ENCODE measurements around the gene ADAMTS10.
A peak's percentile ranks its signal among the peaks of the same experiment; 100 is the strongest.
"Not testable (repeated sequence)": the region's sequence is repeated elsewhere in the genome, so short reads cannot be mapped to it uniquely, and the experiment has no call there.

Gene ADAMTS10

DNA sequence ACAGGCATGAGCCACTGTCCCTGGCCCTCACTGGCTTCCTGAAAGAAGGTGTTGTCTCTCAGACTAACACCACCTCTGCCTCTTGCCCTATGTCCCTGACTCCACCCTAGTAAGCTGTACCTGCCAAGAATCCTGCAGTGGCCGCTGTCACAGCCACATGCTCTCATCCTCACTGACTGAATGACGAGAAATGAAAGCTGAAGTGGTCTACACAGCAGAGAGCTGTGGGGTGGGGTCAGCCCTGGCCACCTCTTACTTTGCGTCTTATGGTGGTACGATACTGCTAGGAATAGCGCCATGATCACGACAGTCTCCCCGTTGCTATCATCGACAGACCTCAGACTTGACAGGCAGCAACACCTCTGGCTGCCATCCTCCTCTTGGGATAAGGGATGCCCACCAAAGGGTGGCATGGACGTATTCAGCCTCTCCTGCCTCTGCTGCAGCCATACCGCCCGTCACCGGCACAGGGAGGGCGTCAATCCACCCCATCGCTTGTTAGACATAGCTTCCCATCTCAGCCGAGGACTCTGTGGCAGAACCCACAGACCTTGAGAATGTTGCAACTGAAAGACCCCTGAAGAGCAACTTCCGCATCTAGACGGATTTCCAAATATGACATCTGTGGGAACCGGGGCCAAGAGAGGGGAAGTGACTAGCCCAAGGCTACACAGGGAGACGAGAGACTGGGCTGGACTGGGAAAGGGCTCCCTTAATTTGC lies 34.1 kb downstream of the ADAMTS10 start:
- no peak for DNase-seq (ENCODE audit: low read depth)
- in situ Hi-C loops (cut with HindIII; ENCODE audit: low sequenced_read_pairs): no loop called here
- TF ChIP-seq CTCF (IDR thresholded peaks at IDR 0.05; ENCODE audit: low read depth, low read length, missing control alignments): no peak
- no peak overlapping the region for H3K4me3 ChIP-seq (ENCODE audit: low read depth, low read length)

DNA sequence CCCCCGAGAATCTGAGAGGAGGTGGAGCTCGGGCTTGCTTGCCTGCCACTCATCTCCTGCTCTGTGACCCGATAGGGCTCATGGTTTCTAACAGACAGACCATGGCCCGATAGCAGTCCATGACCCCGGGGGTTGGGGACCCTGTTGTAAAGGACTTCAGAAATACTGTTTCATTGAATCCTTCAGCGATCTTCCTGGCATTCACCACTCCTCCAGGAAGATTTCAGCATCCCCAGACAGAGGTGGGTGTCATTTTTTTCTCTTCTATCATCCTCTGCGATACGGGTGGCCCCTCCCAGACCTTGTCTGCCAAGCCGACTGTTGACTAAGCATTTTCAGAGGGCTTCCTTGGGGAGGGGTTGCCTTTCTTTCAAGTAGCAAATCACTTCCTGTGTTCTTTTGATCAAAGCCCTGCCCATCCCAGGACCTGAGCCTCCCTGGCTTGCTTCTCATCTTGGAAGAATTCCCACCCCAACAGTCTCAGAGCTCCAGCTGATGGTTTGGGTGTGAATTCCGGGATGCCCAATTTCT lies 35.0 kb downstream of the ADAMTS10 start:
- no peak for TF ChIP-seq CTCF (IDR thresholded peaks at IDR 0.05; ENCODE audit: low read depth, low read length, missing control alignments)
- no peak overlapping the region for H3K4me3 ChIP-seq (ENCODE audit: low read depth, low read length)
- no peak for DNase-seq (ENCODE audit: low read depth)
- in situ Hi-C loops (cut with HindIII; ENCODE audit: low sequenced_read_pairs): no loop called here

DNA sequence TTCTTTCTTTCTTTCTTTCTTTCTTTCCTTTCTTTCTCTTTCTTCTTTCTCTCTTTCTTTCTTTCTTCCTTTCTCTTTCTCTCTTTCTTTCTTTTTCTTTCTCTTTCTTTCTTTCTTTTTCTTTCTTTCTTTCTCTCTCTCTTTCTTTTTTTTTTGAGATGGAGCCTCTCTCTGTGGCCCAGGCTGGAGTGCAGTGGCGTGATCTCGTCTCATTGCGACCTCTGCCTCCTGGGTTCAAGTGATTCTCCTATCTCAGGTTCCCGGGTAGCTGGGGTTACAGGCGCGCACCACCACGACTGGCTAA lies 35.9 kb downstream of the ADAMTS10 start:
- DNase-seq (ENCODE audit: low read depth); in situ Hi-C loops (cut with HindIII; ENCODE audit: low sequenced_read_pairs); H3K4me3 ChIP-seq (ENCODE audit: low read depth, low read length): not testable (repeated sequence)

GRCh38 chr19:8573316-8573715 lies 37.2 kb downstream of the ADAMTS10 start:
- H3K4me3 ChIP-seq (ENCODE audit: low read depth, low read length): no peak overlapping the region
- DNase-seq (ENCODE audit: low read depth): no peak
- TF ChIP-seq CTCF (IDR thresholded peaks at IDR 0.05; ENCODE audit: low read depth, low read length, missing control alignments): no peak
- in situ Hi-C loops (cut with HindIII; ENCODE audit: low sequenced_read_pairs): no loop called here

GRCh38 chr19:8571006-8571411 lies 39.5 kb downstream of the ADAMTS10 start:
- no peak for TF ChIP-seq CTCF (IDR thresholded peaks at IDR 0.05; ENCODE audit: low read depth, low read length, missing control alignments)
- in situ Hi-C loops (cut with HindIII; ENCODE audit: low sequenced_read_pairs): no loop called here
- no peak for DNase-seq (ENCODE audit: low read depth)
- no peak overlapping the region for H3K4me3 ChIP-seq (ENCODE audit: low read depth, low read length)

DNA sequence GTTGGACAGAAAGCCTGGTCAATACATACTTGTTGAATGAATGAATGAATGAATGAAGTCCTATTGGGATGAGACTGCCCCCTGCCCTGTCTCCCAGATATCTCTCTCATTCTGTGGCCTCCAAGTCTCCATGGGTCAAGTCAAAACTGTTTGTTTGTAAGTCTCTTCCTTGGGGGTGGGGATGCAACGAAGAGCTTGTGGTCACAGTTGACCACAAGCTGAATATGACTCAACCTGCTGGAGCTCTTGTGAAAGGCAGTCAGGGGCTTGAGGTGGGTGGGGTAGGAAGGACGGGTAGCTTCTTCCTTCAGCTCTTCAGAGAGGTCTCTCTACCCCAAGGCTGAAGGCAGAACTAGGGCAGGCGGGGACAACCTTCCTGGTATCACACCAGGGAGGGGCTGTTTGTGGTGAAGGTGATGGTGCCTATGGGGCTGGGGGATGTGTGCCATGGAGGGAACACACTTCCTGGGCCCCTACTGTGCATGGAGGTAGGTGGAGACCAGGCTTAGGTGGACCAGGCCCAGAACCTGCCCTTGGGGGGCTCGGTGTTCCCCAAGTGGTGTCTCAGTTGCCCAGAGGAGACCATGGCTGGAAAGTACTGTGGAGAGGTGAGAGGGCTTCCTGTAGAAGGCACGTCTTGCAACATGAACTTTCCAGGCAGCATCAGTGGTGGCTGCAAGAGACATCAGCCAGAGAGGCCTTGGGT lies 41.3 kb downstream of the ADAMTS10 start:
- peak; percentile 85 for DNase-seq (ENCODE audit: low read depth)
- TF ChIP-seq CTCF (IDR thresholded peaks at IDR 0.05; ENCODE audit: low read depth, low read length, missing control alignments): no peak
- in situ Hi-C loops (cut with HindIII; ENCODE audit: low sequenced_read_pairs): no loop called here
- H3K4me3 ChIP-seq (ENCODE audit: low read depth, low read length): no peak overlapping the region

DNA sequence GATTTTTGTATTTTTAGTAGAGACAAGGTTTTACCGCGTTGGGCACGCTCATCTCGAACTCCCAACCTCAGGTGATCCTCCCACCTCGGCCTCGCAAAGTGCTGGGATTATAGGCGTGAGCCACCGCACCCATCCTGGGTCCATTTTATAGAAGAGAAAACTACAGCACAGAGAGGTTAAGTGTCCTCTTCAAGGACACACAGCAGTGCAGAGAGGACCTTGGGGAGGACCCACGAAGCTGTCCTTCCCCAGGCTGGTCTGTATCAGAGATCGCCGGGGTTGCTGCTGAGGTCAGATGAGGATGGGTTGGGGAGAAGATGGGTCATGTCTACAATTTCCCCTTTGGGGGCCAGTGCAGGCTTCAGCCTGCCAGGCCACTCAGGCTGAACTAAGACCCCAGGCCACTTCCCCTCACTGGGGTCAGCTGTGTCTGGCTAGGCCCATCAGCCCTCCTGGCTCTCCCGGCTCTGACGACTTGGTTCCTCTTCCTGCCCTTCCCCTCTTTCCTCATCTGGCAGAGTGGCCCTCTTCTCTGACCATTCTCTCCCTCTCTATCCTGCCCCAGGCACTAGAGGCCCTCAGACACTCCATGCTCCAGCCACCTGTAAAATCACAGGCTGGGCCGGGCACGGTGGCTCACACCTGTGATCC lies 42.9 kb downstream of the ADAMTS10 start:
- no peak for TF ChIP-seq CTCF (IDR thresholded peaks at IDR 0.05; ENCODE audit: low read depth, low read length, missing control alignments)
- in situ Hi-C loops (cut with HindIII; ENCODE audit: low sequenced_read_pairs): no loop called here
- no peak overlapping the region for H3K4me3 ChIP-seq (ENCODE audit: low read depth, low read length)
- no peak for DNase-seq (ENCODE audit: low read depth)

Measured in astrocyte of the cerebellum (primary cell).